GM12878 (cell line): Measurements from ENCODE around the gene TTLL11.

Experiments
- CTCF ChIP-seq, 3 experiments: IDR thresholded peaks in 2 of 3; conservative IDR thresholded peaks in 1 of 3; 2 replicates each; pipeline ENCODE4 v1.5.1; 2011; ENCODE audit warnings: low read depth in 3 of 3, low read length in 3 of 3, mild to moderate bottlenecking in 3 of 3, control low read depth in 2 of 3, moderate library complexity in 2 of 3, inconsistent platforms in 1 of 3, mixed read lengths in 1 of 3; ENCODE audit not compliant: control insufficient read depth in 2 of 3, insufficient read depth in 1 of 3; ENCODE audit errors: extremely low read depth in 1 of 3
- EGR1 ChIP-seq, 2 experiments: IDR thresholded peaks; 1 replicate in 1 of 2; 2 replicates in 1 of 2; pipeline ENCODE4 v1.6.1; 2011 to 2012; ENCODE audit warnings: low read depth in 2 of 2, low read length in 2 of 2, borderline replicate concordance in 1 of 2, mild to moderate bottlenecking in 1 of 2, moderate library complexity in 1 of 2
- EP300 ChIP-seq, 2 experiments: fragments of 150-350 bp in 1 of 2; IDR thresholded peaks; 2 replicates each; pipeline ENCODE4 v1.6.1; 2011 to 2012; ENCODE audit warnings: low read depth in 2 of 2, low read length in 2 of 2, borderline replicate concordance in 1 of 2, improper control_type of control experiment in 1 of 2, inconsistent platforms in 1 of 2; ENCODE audit not compliant: control insufficient read depth in 1 of 2
- EZH2 ChIP-seq: IDR thresholded peaks from 2 replicates; pipeline ENCODE4 v1.6.1; 2012; ENCODE audit warnings: low read depth, mild to moderate bottlenecking, control low read depth, inconsistent platforms, low read length, borderline replicate concordance; ENCODE audit not compliant: control insufficient read depth
- KAT2A ChIP-seq: conservative IDR thresholded peaks from 2 replicates; pipeline ENCODE4 v1.6.1; 2011; ENCODE audit warnings: low read depth, low read length; ENCODE audit not compliant: control insufficient read depth
- TAF1 ChIP-seq: IDR thresholded peaks from 2 replicates; pipeline ENCODE4 v1.6.1; 2011; ENCODE audit warnings: mild to moderate bottlenecking, low read depth, low read length, borderline replicate concordance
- TF ChIP-seq, protein P1 (sequence below): IDR thresholded peaks from 2 replicates; pipeline ENCODE4 v1.6.1; 2012; ENCODE audit warnings: mild to moderate bottlenecking, low read depth, low read length

GRCh38 chr9:121841771-121842611 lies 251.1 kb downstream of the TTLL11 start:
- TF ChIP-seq TAF1 (no peak), CTCF (IDR thresholded peaks at IDR 0.05 in 2 of 3, conservative IDR thresholded peaks at IDR 0.05 in 1 of 3; ENCODE audit: control insufficient read depth in 2 of 3, extremely low read depth in 1 of 3, insufficient read depth in 1 of 3, low read depth in 3 of 3, low read length in 3 of 3) (no peak), EZH2 (no peak), EP300 (IDR thresholded peaks at IDR 0.05; ENCODE audit: borderline replicate concordance in 1 of 2, control insufficient read depth in 1 of 2, low read depth in 2 of 2, low read length in 2 of 2) (no peak), EGR1 (IDR thresholded peaks at IDR 0.05; ENCODE audit: borderline replicate concordance in 1 of 2, low read depth in 2 of 2, low read length in 2 of 2) (no peak), KAT2A (no peak)
- TF ChIP-seq, protein P1, sequence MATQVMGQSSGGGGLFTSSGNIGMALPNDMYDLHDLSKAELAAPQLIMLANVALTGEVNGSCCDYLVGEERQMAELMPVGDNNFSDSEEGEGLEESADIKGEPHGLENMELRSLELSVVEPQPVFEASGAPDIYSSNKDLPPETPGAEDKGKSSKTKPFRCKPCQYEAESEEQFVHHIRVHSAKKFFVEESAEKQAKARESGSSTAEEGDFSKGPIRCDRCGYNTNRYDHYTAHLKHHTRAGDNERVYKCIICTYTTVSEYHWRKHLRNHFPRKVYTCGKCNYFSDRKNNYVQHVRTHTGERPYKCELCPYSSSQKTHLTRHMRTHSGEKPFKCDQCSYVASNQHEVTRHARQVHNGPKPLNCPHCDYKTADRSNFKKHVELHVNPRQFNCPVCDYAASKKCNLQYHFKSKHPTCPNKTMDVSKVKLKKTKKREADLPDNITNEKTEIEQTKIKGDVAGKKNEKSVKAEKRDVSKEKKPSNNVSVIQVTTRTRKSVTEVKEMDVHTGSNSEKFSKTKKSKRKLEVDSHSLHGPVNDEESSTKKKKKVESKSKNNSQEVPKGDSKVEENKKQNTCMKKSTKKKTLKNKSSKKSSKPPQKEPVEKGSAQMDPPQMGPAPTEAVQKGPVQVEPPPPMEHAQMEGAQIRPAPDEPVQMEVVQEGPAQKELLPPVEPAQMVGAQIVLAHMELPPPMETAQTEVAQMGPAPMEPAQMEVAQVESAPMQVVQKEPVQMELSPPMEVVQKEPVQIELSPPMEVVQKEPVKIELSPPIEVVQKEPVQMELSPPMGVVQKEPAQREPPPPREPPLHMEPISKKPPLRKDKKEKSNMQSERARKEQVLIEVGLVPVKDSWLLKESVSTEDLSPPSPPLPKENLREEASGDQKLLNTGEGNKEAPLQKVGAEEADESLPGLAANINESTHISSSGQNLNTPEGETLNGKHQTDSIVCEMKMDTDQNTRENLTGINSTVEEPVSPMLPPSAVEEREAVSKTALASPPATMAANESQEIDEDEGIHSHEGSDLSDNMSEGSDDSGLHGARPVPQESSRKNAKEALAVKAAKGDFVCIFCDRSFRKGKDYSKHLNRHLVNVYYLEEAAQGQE: no peak
